Skin of body (tissue), 2 donors: Measurements from ENCODE around the gene EFCAB8. TPM values are rescaled to one million over a fixed set of nuclear protein-coding genes. Genes with fewer than 3 reads are reported as not detected.

ENCODE experiments used
- DNase-seq: peaks from one replicate; lab custom pipeline; 2025; lab: John Stamatoyannopoulos, UW
- total RNA-seq: library from RNA; depleted of rRNA; stranded (reverse); fragments of >200 nt; gene quantifications from one replicate; pipeline ENCODE4 v1.2.3, GENCODE V29; 2014

The EFCAB8 gene
- total RNA-seq = not detected

- no peak for DNase-seq
Observed at GRCh38 chr20:32858701-32859372, at the start of gene EFCAB8. Gene EFCAB8, plus strand, starts transcription at chr20:32858923. Its CDS starts 4,870 bp downstream, at chr20:32863793.

GRCh38 chr20:32809907-32810306, 48.8 kb upstream of the EFCAB8 start:
- DNase-seq = no peak

GRCh38 chr20:32810941-32811340, 47.8 kb upstream of the EFCAB8 start:
- no peak for DNase-seq

- DNase-seq = no peak
Observed at GRCh38 chr20:32811886-32812285, 46.8 kb upstream of the EFCAB8 start.

GRCh38 chr20:32819992-32820697, 38.6 kb upstream of the EFCAB8 start:
- DNase-seq = no peak

GRCh38 chr20:32820698-32821377, 37.9 kb upstream of the EFCAB8 start:
- no peak for DNase-seq

GRCh38 chr20:32822225-32822624, 36.5 kb upstream of the EFCAB8 start:
- no peak for DNase-seq

- no peak for DNase-seq
Observed at GRCh38 chr20:32823078-32823477, 35.6 kb upstream of the EFCAB8 start.

GRCh38 chr20:32823737-32824588, 34.8 kb upstream of the EFCAB8 start:
- DNase-seq = no peak

- no peak for DNase-seq
Observed at GRCh38 chr20:32828029-32828680, 30.6 kb upstream of the EFCAB8 start.

GRCh38 chr20:32829311-32830005, 29.3 kb upstream of the EFCAB8 start:
- no peak for DNase-seq

GRCh38 chr20:32830437-32830836, 28.3 kb upstream of the EFCAB8 start:
- DNase-seq = no peak

GRCh38 chr20:32831982-32832381, 26.7 kb upstream of the EFCAB8 start:
- DNase-seq = no peak

- no peak for DNase-seq
Observed at GRCh38 chr20:32832664-32833063, 26.1 kb upstream of the EFCAB8 start.

GRCh38 chr20:32834972-32835371, 23.8 kb upstream of the EFCAB8 start:
- no peak for DNase-seq

GRCh38 chr20:32837157-32837556, 21.6 kb upstream of the EFCAB8 start:
- DNase-seq = no peak

GRCh38 chr20:32839227-32839981, 19.3 kb upstream of the EFCAB8 start:
- no peak for DNase-seq

GRCh38 chr20:32839982-32840285, 18.8 kb upstream of the EFCAB8 start:
- no peak for DNase-seq

GRCh38 chr20:32841174-32841573, 17.5 kb upstream of the EFCAB8 start:
- no peak for DNase-seq

- no peak for DNase-seq
Observed at GRCh38 chr20:32841632-32842031, 17.1 kb upstream of the EFCAB8 start.
